Testis (tissue), 3 donors: ENCODE results near the gene TWSG1. TPM values are rescaled to one million over a fixed set of nuclear protein-coding genes. Genes with fewer than 3 reads are reported as not detected.

Source experiments
- DNase-seq: peaks from one replicate; pipeline ENCODE4 v3.0.0-alpha.2; 2019
- H3K27ac ChIP-seq, 2 donors: fragments of 200-600 bp; sonication (generic); one replicate each; pipeline ENCODE4 v1.5.1; 2019
- H3K27me3 ChIP-seq: fragments of 200-600 bp; sonication (generic); one replicate; pipeline ENCODE4 v1.5.1; 2019
- H3K36me3 ChIP-seq: fragments of 200-600 bp; sonication (generic); one replicate; pipeline ENCODE4 v1.5.1; 2017; ENCODE audit warnings: low read depth; ENCODE audit errors: missing control alignments
- H3K4me1 ChIP-seq: fragments of 200-600 bp; sonication (generic); one replicate; pipeline ENCODE4 v1.5.1; 2019
- H3K4me3 ChIP-seq, 2 donors: fragments of 200-600 bp; sonication (generic); one replicate each; pipeline ENCODE4 v1.5.1; 2017 to 2019
- H3K9me3 ChIP-seq: fragments of 200-600 bp; sonication (generic); one replicate; pipeline ENCODE4 v1.5.1; 2017
- CTCF ChIP-seq, 3 experiments: fragments of 450-650 bp in 2 of 3; fragments of 200-600 bp in 1 of 3; sonication (generic) in 1 of 3; IDR thresholded peaks; one replicate each; pipeline ENCODE4 v1.5.1; 2016 to 2019; ENCODE audit warnings: antibody characterized with exemption in 3 of 3, mild to moderate bottlenecking in 2 of 3, moderate library complexity in 1 of 3
- POLR2A ChIP-seq: fragments of 450-650 bp; IDR thresholded peaks from one replicate; pipeline ENCODE4 v1.6.1; 2017; ENCODE audit warnings: antibody characterized with exemption, mild to moderate bottlenecking, moderate library complexity
- WGBS, 2 donors: methylation state at CpG; one replicate each; pipeline ENCODE4 v1.1.5; 2018; 5-methylcytosine and 5-hydroxymethylcytosine counted together
- intact Hi-C: fragments of 100-400 bp; cut with DNase I; formaldehyde crosslinking; loops from one replicate; pipeline ENCODE4 v1.15.1; 2023; ENCODE audit warnings: low total_unique reads
- polyA plus RNA-seq: library from polyadenylated mRNA; stranded (reverse); fragments of 350-450 nt; fragmentation: Illumina TruSeq; extraction: RNeasy Lipid Tissue Mini Kit (QIAGEN cat#74804); gene quantifications from one replicate; pipeline ENCODE4 v1.2.3, GENCODE V29; 2014; ENCODE audit warnings: low read depth, low replicate concordance; ENCODE audit not compliant: insufficient read depth
- total RNA-seq, 2 donors: library from RNA; depleted of rRNA; stranded (reverse); fragments of >200 nt; gene quantifications; one replicate each; pipeline ENCODE4 v1.2.3, GENCODE V29; 2016

TWSG1 gene
- total and polyA plus RNA-seq, 3 donors from 2014 or later, result 20.1 to 26.6 (median 23.8) TPM

GRCh38 chr18:9436206-9436929, 101.8 kb downstream of the TWSG1 start:
- Histone ChIP-seq H3K27ac (no peak overlapping the region), H3K27me3 (no peaks in the 10 kb centered on the region), H3K9me3 (no peaks in the 10 kb centered on the region), H3K4me1 (peaks cover 5% of the 10 kb centered on the region), H3K36me3 (no peaks in the 10 kb centered on the region), H3K4me3 (no peak overlapping the region)
- WGBS, 2 donors, result 77 to 80% methylated on average over 5 of the region's 5 CpGs
- intact Hi-C loops, result no loop called here
- TF ChIP-seq CTCF (IDR thresholded peaks at IDR 0.05) (no peak), POLR2A (no peak)
- DNase-seq, result no peak

DNA sequence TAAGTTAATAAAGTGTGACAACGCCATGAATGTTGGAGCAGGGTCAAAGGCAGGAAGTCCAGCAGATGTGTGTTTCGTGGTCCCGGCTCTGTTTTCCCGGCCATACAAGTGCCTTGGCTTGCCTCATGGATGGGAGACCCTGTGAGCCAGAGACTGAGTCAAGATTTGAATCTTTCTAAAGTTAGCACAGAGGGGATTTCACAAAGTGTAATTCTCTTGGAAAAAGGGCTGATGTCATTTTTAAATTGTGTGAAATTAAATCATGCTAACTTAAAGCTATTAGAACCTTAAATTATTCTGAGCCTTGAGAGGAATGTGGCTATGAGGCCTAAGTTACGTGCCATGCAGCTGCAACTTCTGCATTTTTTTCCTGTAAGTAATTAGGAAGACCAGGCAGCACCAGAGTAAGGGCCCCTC, 102.5 kb downstream of the TWSG1 start:
- peaks cover 5% of the 10 kb centered on the region for H3K4me1 ChIP-seq
- no peak for TF ChIP-seq CTCF (IDR thresholded peaks at IDR 0.05)
- no peak for TF ChIP-seq POLR2A
- no peaks in the 10 kb centered on the region for H3K9me3 ChIP-seq
- no peak overlapping the region for H3K4me3 ChIP-seq
- no peak overlapping the region for H3K27ac ChIP-seq
- 61 to 71% methylated on average over 5 of the region's 5 CpGs for WGBS, 2 donors
- H3K27me3 ChIP-seq, result no peaks in the 10 kb centered on the region
- no peak for DNase-seq
- intact Hi-C loops, result no loop called here
- H3K36me3 ChIP-seq, result no peaks in the 10 kb centered on the region

GRCh38 chr18:9437672-9438071, 103.1 kb downstream of the TWSG1 start:
- Histone ChIP-seq H3K4me1 (peaks cover 5% of the 10 kb centered on the region), H3K27me3 (no peaks in the 10 kb centered on the region), H3K36me3 (no peaks in the 10 kb centered on the region), H3K27ac (no peak overlapping the region), H3K9me3 (no peaks in the 10 kb centered on the region), H3K4me3 (no peak overlapping the region)
- TF ChIP-seq CTCF (IDR thresholded peaks at IDR 0.05), result no peak
- no peak for TF ChIP-seq POLR2A
- 87 to 96% methylated on average over 4 of the region's 4 CpGs for WGBS, 2 donors
- intact Hi-C loops, result no loop called here
- DNase-seq, result no peak

DNA sequence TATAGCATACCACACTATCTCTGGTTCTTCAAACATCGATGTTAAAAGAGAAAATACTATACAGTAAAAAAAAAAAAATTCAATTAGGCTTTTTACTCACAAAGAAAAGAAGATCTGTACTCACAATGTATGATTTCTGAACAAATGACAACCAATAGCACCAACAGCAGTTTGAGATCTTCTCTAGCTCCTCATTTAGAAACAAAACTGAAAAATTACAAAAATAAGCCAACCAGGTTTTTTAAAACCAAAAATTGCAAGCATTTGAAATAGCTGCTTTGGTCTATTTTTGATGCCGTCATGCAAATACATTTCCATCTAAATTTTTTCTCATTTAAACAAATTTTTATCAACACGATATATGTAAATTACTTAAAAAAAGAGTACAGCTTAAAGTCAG, 106.5 kb downstream of the TWSG1 start:
- Histone ChIP-seq H3K4me1 (no peaks in the 10 kb centered on the region), H3K27ac (no peak overlapping the region), H3K9me3 (no peaks in the 10 kb centered on the region), H3K4me3 (no peak overlapping the region), H3K27me3 (no peaks in the 10 kb centered on the region), H3K36me3 (no peaks in the 10 kb centered on the region)
- 91 to 93% methylated on average over 3 of the region's 3 CpGs for WGBS, 2 donors
- intact Hi-C loops, result no loop called here
- TF ChIP-seq POLR2A, result no peak
- no peak for TF ChIP-seq CTCF (IDR thresholded peaks at IDR 0.05)
- no peak for DNase-seq

DNA sequence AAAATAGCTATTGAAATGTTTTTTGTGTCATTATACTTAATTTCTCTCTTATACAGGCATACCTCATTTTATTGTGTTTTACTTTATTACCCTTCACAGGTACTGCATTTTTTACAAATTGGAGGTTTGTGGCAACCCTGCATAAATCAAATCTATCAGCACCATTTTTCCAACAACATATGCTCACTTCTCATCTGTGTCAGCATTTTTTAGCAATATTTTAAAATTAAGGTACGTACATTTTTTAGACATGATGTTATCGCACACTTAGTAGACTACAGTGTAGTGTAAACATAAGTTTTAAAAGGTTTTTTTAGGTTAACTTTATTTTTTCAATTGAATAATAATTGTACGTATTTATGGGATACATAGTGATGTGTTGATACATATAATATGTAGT, 110.0 kb downstream of the TWSG1 start:
- Histone ChIP-seq H3K27ac (no peak overlapping the region), H3K36me3 (no peaks in the 10 kb centered on the region), H3K4me1 (no peaks in the 10 kb centered on the region), H3K27me3 (no peaks in the 10 kb centered on the region), H3K9me3 (no peaks in the 10 kb centered on the region), H3K4me3 (no peak overlapping the region)
- 95 to 97% methylated on average over 3 of the region's 3 CpGs for WGBS, 2 donors
- DNase-seq, result no peak
- intact Hi-C loops, result no loop called here
- TF ChIP-seq CTCF (IDR thresholded peaks at IDR 0.05) (no peak), POLR2A (no peak)
